NCI-H128 (cell line): ENCODE data around the gene RNF38.
"Not testable (repeated sequence)": the region's sequence is repeated elsewhere in the genome, so short reads cannot be mapped to it uniquely, and the experiment has no call there.

Experiments
- DNase-seq: peaks from one replicate; lab custom pipeline; 2025; ENCODE audit not compliant: unreplicated experiment; lab: John Stamatoyannopoulos, UW

The RNF38 gene

GRCh38 chr9:36399980-36400331, at the start of gene RNF38:
Gene RNF38, minus strand, starts transcription at chr9:36400269. Its CDS starts 161 bp downstream, at chr9:36400108.
- DNase-seq: no peak

GRCh38 chr9:36448555-36448954, 48.5 kb upstream of the RNF38 start:
- DNase-seq: not testable (repeated sequence)

- DNase-seq: no peak
Observed at GRCh38 chr9:36448017-36448416, 47.9 kb upstream of the RNF38 start.

GRCh38 chr9:36446678-36447077, 46.6 kb upstream of the RNF38 start:
- not testable (repeated sequence) for DNase-seq

- DNase-seq: no peak
Observed at GRCh38 chr9:36445800-36446361, 45.8 kb upstream of the RNF38 start.

- no peak for DNase-seq
Observed at GRCh38 chr9:36444203-36444602, 44.1 kb upstream of the RNF38 start.

GRCh38 chr9:36443581-36443980, 43.5 kb upstream of the RNF38 start:
- DNase-seq: no peak

- no peak for DNase-seq
Observed at GRCh38 chr9:36442710-36443109, 42.6 kb upstream of the RNF38 start.

GRCh38 chr9:36441966-36442365, 41.9 kb upstream of the RNF38 start:
- no peak for DNase-seq

- no peak for DNase-seq
Observed at GRCh38 chr9:36438536-36439236, 38.6 kb upstream of the RNF38 start.

GRCh38 chr9:36437790-36438189, 37.7 kb upstream of the RNF38 start:
- DNase-seq: no peak

GRCh38 chr9:36436909-36437308, 36.8 kb upstream of the RNF38 start:
- DNase-seq: no peak

- DNase-seq: no peak
Observed at GRCh38 chr9:36433386-36433785, 33.3 kb upstream of the RNF38 start.

- DNase-seq: no peak
Observed at GRCh38 chr9:36431078-36431477, 31.0 kb upstream of the RNF38 start.

- DNase-seq: no peak
Observed at GRCh38 chr9:36426945-36427344, 26.9 kb upstream of the RNF38 start.

GRCh38 chr9:36426348-36426747, 26.3 kb upstream of the RNF38 start:
- DNase-seq: no peak

- DNase-seq: no peak
Observed at GRCh38 chr9:36424289-36425055, 24.4 kb upstream of the RNF38 start.

- no peak for DNase-seq
Observed at GRCh38 chr9:36423206-36423605, 23.1 kb upstream of the RNF38 start.

GRCh38 chr9:36416890-36417289, 16.8 kb upstream of the RNF38 start:
- no peak for DNase-seq

GRCh38 chr9:36415822-36416525, 15.9 kb upstream of the RNF38 start:
- DNase-seq: no peak

GRCh38 chr9:36411410-36411809, 11.3 kb upstream of the RNF38 start:
- not testable (repeated sequence) for DNase-seq

GRCh38 chr9:36409076-36409475, 9.0 kb upstream of the RNF38 start:
- not testable (repeated sequence) for DNase-seq
